Measurements from ENCODE around the gene ZPR1. TPM values are rescaled to one million over a fixed set of nuclear protein-coding genes. Genes with fewer than 3 reads are reported as not detected.

The ZPR1 gene
- polyA plus RNA-seq, 1 donor = 41.3 TPM

DNA sequence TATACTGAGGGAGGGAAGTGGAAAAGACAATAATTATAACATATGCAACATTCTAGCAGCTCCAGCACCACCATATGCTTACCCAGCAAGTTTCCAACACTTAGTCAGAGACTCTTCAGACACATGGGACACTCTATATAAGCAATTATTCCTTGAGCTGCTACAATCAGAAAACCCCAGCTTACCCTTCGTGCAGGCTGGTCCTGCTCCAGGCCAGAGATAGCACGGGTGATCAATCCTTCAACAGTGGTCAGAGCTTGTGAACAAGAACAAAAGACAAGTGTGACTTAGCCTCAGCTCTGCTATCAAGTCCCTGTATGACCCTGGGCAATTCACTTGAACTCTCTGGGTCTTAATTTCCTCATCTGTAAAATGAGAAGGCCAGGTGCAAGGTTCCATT is 1.5 kb downstream of the ZPR1 start:
- Histone ChIP-seq H3K4me3 (ENCODE audit: low read length) (no peak overlapping the region), H3K36me3 (ENCODE audit: control insufficient read depth, insufficient read depth, low read length) (peaks cover 44% of the 10 kb centered on the region), H3K27me3 (ENCODE audit: control insufficient read depth, insufficient read depth, low read length) (no peaks in the 10 kb centered on the region), H3K9me3 (ENCODE audit: control insufficient read depth, low read depth, low read length) (no peaks in the 10 kb centered on the region), H3K27ac (ENCODE audit: low read length) (no peak overlapping the region), H3K4me1 (ENCODE audit: control insufficient read depth, insufficient read depth, low read length) (peaks cover 20% of the 10 kb centered on the region)
- no CpG with 5 or more reads among the region's 2 CpGs for WGBS (ENCODE audit: insufficient coverage, low lambda C conversion rate)
- no peak for DNase-seq

DNA sequence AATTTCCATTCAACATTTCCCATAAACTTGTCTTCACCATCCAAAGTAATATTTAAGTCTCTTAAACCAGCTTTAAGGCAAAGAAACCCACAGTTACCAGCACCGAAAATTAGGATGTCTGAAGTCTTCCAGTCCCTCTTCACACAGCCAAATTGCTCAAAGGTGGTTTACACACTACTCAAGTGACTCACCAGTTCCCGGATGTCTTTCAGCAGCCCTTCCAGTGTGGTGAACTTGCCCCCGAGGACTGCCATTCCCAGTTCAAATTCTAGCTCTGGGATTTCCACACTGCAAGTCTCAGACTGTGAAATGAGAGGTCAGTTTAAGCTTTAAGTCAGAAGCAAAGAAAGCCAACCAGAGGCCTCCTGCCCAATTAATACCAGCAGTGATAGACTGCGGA is 5.1 kb downstream of the ZPR1 start:
- Histone ChIP-seq H3K4me1 (ENCODE audit: control insufficient read depth, insufficient read depth, low read length) (peaks cover 3% of the 10 kb centered on the region), H3K4me3 (ENCODE audit: low read length) (no peak overlapping the region), H3K27me3 (ENCODE audit: control insufficient read depth, insufficient read depth, low read length) (no peaks in the 10 kb centered on the region), H3K27ac (ENCODE audit: low read length) (no peak overlapping the region), H3K36me3 (ENCODE audit: control insufficient read depth, insufficient read depth, low read length) (peaks cover 74% of the 10 kb centered on the region), H3K9me3 (ENCODE audit: control insufficient read depth, low read depth, low read length) (no peaks in the 10 kb centered on the region)
- WGBS (ENCODE audit: insufficient coverage, low lambda C conversion rate) = no CpG with 5 or more reads among the region's 4 CpGs
- DNase-seq = no peak

DNA sequence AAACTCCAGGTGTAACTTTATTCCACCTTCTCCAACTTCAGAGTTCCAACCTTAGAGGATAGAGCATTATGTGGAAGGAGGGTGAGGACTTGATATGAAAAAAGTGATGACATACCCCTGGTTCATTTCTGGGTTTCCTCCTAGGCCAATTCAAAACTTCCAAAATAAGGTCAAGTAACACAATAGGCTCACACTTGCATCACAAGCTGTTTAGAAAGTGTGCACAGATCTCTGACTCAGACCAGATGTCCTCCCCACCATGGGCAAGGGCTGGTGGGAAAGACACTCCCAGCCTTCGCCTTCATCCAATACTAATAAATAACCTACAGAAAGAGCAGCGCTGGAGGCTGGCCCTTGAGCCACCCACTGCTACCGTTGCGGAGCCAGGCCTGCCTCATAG is 9.3 kb downstream of the ZPR1 start:
- no CpG with 5 or more reads among the region's 4 CpGs for WGBS (ENCODE audit: insufficient coverage, low lambda C conversion rate)
- DNase-seq = no peak
- no peaks in the 10 kb centered on the region for H3K27me3 ChIP-seq (ENCODE audit: control insufficient read depth, insufficient read depth, low read length)
- H3K4me1 ChIP-seq (ENCODE audit: control insufficient read depth, insufficient read depth, low read length) = peaks cover 5% of the 10 kb centered on the region
- H3K4me3 ChIP-seq (ENCODE audit: low read length) = no peak overlapping the region
- no peaks in the 10 kb centered on the region for H3K9me3 ChIP-seq (ENCODE audit: control insufficient read depth, low read depth, low read length)
- no peak overlapping the region for H3K27ac ChIP-seq (ENCODE audit: low read length)
- H3K36me3 ChIP-seq (ENCODE audit: control insufficient read depth, insufficient read depth, low read length) = peaks cover 58% of the 10 kb centered on the region

DNA sequence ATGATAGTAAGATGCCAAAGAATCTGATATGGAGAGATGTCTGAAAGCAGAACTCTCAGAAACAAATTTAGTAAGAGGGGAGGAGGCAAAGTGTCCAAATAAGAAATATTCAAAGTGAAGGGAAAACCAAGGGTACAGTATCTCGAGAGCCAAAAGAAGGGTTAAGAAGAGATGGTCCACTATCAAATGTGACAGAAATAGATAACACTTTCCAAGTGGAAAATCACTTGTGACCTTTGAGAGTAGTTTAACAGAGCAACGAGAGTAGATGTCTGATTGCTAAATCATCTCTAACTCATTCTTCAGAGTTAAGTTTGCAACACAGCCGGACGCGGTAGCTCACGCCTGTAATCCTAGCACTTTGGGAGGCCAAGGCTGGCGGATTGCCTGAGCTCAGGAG is 10.8 kb downstream of the ZPR1 start:
- WGBS (ENCODE audit: insufficient coverage, low lambda C conversion rate) = no CpG with 5 or more reads among the region's 7 CpGs
- peaks cover 46% of the 10 kb centered on the region for H3K36me3 ChIP-seq (ENCODE audit: control insufficient read depth, insufficient read depth, low read length)

DNA sequence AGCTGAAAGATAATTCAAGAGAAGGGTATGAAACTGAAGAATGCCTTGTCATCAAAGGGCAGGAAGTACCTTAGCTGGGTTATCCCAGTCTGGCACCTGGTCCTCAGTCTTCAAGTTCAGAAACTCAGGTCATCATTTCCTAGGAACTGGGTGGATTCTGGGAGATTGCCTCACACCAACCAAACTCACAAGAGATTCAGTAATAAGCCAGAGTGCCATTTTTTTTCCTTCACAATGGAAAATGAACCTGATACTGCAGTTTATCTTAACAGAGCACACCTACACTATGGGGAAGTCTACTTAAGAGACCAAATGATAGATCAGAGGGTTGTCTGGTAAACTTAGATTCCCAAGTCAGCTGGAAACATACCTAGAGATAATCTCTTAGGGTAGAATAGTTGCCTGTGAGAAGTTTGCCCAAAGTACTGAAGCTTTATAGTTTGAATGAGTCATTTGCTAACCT is 11.3 kb downstream of the ZPR1 start:
- Histone ChIP-seq H3K4me1 (ENCODE audit: control insufficient read depth, insufficient read depth, low read length) (peaks cover 8% of the 10 kb centered on the region), H3K27me3 (ENCODE audit: control insufficient read depth, insufficient read depth, low read length) (no peaks in the 10 kb centered on the region), H3K27ac (ENCODE audit: low read length) (peak overlapping the region; percentile 41), H3K36me3 (ENCODE audit: control insufficient read depth, insufficient read depth, low read length) (peaks cover 43% of the 10 kb centered on the region), H3K4me3 (ENCODE audit: low read length) (no peak overlapping the region), H3K9me3 (ENCODE audit: control insufficient read depth, low read depth, low read length) (no peaks in the 10 kb centered on the region)
- no peak for DNase-seq

More for the DNA sequence above, 10.8 kb downstream of the ZPR1 start:
- Histone ChIP-seq H3K4me1 (ENCODE audit: control insufficient read depth, insufficient read depth, low read length) (peaks cover 5% of the 10 kb centered on the region), H3K4me3 (ENCODE audit: low read length) (no peak overlapping the region), H3K27me3 (ENCODE audit: control insufficient read depth, insufficient read depth, low read length) (no peaks in the 10 kb centered on the region), H3K27ac (ENCODE audit: low read length) (peak overlapping the region; percentile 41), H3K9me3 (ENCODE audit: control insufficient read depth, low read depth, low read length) (no peaks in the 10 kb centered on the region)
- DNase-seq = no peak

DNA sequence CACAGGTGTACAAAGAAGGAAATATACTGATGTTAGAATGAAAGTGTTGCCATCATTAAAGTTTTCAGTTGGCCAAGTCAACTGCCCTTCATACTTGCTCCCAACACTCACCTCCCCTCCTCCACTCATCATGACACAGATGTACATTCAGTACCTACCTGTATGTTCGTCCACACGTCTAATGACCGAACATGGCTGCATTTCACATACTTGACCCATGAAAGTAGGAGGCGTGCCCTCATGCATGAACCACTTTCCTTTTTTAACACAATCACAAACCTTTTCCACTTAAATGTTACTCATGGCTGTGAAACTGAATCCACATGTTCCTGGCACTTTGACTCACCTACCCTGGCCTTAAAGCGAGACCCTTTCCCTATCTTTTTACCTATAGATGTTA is 11.8 kb downstream of the ZPR1 start:
- Histone ChIP-seq H3K27me3 (ENCODE audit: control insufficient read depth, insufficient read depth, low read length) (no peaks in the 10 kb centered on the region), H3K4me1 (ENCODE audit: control insufficient read depth, insufficient read depth, low read length) (peaks cover 8% of the 10 kb centered on the region), H3K4me3 (ENCODE audit: low read length) (no peak overlapping the region), H3K36me3 (ENCODE audit: control insufficient read depth, insufficient read depth, low read length) (peaks cover 39% of the 10 kb centered on the region), H3K9me3 (ENCODE audit: control insufficient read depth, low read depth, low read length) (no peaks in the 10 kb centered on the region), H3K27ac (ENCODE audit: low read length) (peak overlapping the region; percentile 41)
- no CpG with 5 or more reads among the region's 5 CpGs for WGBS (ENCODE audit: insufficient coverage, low lambda C conversion rate)
- no peak for DNase-seq

DNA sequence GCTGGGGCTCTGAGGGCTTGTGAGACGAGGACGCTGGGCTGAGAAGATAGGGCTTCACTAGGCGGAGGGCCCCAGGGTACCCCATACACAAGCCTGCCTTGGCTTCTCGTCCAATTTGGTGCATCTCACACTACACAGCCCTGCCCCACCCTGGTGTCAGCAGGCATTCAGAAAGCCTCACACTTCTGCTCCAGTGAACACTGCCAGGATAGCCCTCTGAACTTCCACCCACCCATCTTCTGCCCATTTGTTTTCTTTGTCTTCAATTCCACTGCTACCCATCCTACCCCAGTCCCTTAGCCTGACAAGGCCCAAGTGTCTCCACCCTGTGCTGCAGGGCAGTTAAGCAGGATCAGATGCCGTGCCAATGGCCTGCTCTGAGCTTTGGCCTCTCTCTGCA is 13.2 kb downstream of the ZPR1 start:
- Histone ChIP-seq H3K27me3 (ENCODE audit: control insufficient read depth, insufficient read depth, low read length) (no peaks in the 10 kb centered on the region), H3K9me3 (ENCODE audit: control insufficient read depth, low read depth, low read length) (no peaks in the 10 kb centered on the region), H3K27ac (ENCODE audit: low read length) (no peak overlapping the region), H3K36me3 (ENCODE audit: control insufficient read depth, insufficient read depth, low read length) (peaks cover 31% of the 10 kb centered on the region), H3K4me1 (ENCODE audit: control insufficient read depth, insufficient read depth, low read length) (peaks cover 11% of the 10 kb centered on the region), H3K4me3 (ENCODE audit: low read length) (no peak overlapping the region)
- WGBS (ENCODE audit: insufficient coverage, low lambda C conversion rate) = no CpG with 5 or more reads among the region's 5 CpGs
- no peak for DNase-seq

DNA sequence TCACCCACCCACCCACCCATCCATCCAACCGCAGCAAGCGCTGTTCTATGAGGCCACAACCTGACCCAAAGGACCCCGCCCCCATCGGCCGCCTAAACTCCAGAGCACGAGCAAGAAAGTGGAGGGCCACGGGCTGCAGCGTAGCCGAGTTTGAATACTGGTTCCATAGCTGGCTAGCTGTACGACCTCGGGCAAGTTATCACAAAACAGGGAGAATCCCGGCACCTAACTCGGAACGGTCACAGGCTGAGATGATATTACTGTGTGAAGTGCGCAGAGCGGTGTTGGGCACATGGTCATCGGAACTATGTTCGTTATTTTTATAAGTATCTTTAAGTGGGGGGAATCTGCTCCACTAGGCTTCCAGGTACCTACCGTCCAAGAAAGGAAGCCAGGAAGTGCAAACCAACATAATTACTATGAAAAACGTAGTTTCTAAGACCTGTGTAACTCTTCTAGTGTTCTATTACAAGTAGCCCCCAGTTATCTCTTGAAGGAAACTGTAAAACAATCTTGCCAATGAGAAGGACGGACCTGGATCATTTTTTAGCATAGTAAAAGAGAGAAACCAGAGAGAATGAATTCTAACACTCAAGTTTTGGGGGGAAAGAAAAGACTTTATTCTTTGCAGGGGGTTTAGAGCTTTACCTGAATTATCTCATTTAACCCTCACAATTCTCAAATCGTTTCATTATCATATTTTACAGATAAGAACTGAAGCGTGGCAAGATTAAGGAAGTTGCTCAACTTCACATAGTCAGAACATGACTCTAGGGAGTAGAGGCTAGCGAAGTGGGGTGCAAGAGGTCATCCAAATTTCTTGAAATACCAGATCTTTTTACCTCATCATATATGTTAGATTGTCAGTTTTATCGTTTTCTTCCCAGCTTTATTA is 14.4 kb downstream of the ZPR1 start:
- H3K9me3 ChIP-seq (ENCODE audit: control insufficient read depth, low read depth, low read length) = no peaks in the 10 kb centered on the region
- H3K36me3 ChIP-seq (ENCODE audit: control insufficient read depth, insufficient read depth, low read length) = peaks cover 27% of the 10 kb centered on the region
- peak overlapping the region; percentile 85 for H3K27ac ChIP-seq (ENCODE audit: low read length)
- H3K4me1 ChIP-seq (ENCODE audit: control insufficient read depth, insufficient read depth, low read length) = peaks cover 11% of the 10 kb centered on the region
- peak in 1 of 2 donors; percentile 77 for DNase-seq
- peak overlapping the region; percentile 93 for H3K4me3 ChIP-seq (ENCODE audit: low read length)
- WGBS (ENCODE audit: insufficient coverage, low lambda C conversion rate) = 0% methylated on average over 2 of the region's 25 CpGs
- no peaks in the 10 kb centered on the region for H3K27me3 ChIP-seq (ENCODE audit: control insufficient read depth, insufficient read depth, low read length)

DNA sequence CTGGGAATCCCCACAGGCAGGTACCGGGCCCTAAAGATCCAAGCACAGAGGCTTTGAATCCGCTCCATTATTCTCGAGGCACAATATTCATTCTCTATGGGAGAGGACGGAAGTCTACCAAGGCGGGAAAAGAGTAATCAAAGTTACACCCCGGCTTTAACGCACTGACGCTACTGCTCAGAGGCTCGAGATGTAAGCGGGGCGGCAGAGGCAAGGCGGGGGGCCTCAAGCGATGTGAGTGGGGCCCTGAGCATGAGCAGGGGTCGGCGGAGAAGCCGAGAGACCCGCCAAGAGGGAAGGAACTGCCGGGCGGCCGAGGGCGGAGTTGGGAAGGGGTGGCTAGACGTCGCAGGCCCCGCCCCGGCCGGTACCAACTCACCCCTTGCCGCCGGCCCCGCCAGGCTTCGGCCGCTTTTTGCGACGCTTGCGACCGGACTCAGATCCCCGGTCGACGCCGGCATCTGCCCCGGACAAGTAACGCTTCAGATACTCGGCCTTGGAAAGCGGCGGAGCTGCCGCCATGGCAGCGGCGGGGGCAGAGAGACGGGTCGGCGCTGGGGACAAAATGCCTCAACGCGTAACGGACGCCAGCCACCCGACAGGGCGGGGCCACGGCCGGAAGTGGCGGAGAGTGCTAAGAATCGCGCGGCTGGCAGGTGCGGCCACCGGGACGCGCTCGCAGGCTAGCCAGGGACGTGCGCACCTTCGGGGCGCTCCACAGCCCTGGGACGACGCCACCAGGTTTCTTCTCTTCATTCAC is 15.2 kb downstream of the ZPR1 start, which contains the start of gene BUD13:
Gene BUD13 (minus strand): TSS at position 545 of the 760 bp plus-strand sequence. CDS start 23 bp downstream, at position 522.
- WGBS (ENCODE audit: insufficient coverage, low lambda C conversion rate) = no CpG with 5 or more reads among the region's 73 CpGs
- peak; percentile 85 to 96 for DNase-seq

DNA sequence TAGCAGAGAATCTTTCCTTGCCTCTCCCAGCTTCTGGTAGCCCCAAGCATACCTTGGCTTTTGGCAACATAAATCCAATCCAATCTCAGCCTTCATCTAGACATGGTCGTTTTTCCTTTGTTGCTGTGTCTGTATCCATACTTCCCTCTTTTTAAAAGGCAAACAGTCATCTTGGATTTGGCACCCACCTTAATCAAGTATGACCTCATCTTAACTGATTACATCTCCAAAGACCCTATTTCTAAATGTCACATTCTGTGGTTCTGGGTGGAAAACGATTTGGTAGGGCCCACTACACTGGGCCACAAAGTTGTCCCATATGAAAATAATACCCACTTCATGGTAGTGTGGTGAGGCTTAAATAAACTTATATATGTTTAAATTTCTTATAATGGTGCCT is 15.9 kb downstream of the ZPR1 start:
- peaks cover 18% of the 10 kb centered on the region for H3K36me3 ChIP-seq (ENCODE audit: control insufficient read depth, insufficient read depth, low read length)
- no peaks in the 10 kb centered on the region for H3K9me3 ChIP-seq (ENCODE audit: control insufficient read depth, low read depth, low read length)
- no peaks in the 10 kb centered on the region for H3K27me3 ChIP-seq (ENCODE audit: control insufficient read depth, insufficient read depth, low read length)
- H3K4me1 ChIP-seq (ENCODE audit: control insufficient read depth, insufficient read depth, low read length) = peaks cover 11% of the 10 kb centered on the region
- peak overlapping the region; percentile 85 for H3K27ac ChIP-seq (ENCODE audit: low read length)
- DNase-seq = no peak
- no CpG with 5 or more reads among the region's 2 CpGs for WGBS (ENCODE audit: insufficient coverage, low lambda C conversion rate)
- H3K4me3 ChIP-seq (ENCODE audit: low read length) = peak overlapping the region; percentile 93

More for the DNA sequence above, 15.2 kb downstream of the ZPR1 start, which contains the start of gene BUD13:
- Histone ChIP-seq H3K36me3 (ENCODE audit: control insufficient read depth, insufficient read depth, low read length) (peaks cover 20% of the 10 kb centered on the region), H3K9me3 (ENCODE audit: control insufficient read depth, low read depth, low read length) (no peaks in the 10 kb centered on the region), H3K27ac (ENCODE audit: low read length) (peak within 1 kb of the TSS; percentile 85), H3K4me3 (ENCODE audit: low read length) (peak within 1 kb of the TSS; percentile 93), H3K27me3 (ENCODE audit: control insufficient read depth, insufficient read depth, low read length) (no peaks in the 10 kb centered on the region), H3K4me1 (ENCODE audit: control insufficient read depth, insufficient read depth, low read length) (peaks cover 11% of the 10 kb centered on the region)
